ENCODE measurements around the gene HHAT. TPM values are rescaled to one million over a fixed set of nuclear protein-coding genes. Genes with fewer than 3 reads are reported as not detected.

Gene HHAT
- total and polyA plus RNA-seq, 2 of the 4 experiments (the other 2 are of a cell fraction): 1.7 to 2.5 TPM

DNA sequence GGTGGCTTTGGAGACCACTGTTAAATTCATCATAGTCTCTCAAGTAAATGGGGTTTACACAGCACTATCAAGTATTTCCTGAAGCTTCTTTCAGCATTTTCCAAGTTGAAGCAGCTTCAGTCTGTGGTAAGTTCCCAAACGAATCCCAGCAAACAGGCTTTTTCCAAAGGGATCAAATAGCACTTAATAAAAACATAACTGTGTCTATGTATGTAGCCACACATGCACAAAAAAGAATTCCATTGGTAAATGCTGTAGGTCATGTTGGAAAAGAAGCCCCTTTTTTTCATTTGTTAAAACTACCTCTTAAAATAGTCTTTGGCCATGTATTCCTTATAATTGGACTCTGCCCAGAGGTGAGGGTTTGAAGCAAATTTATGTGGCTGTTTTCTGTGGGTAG, 69.8 kb downstream of the HHAT start:
- POLR2A ChIA-PET (ENCODE audit: unreplicated experiment): no interaction called here
- H3K56ac ChIP-seq (ENCODE audit: extremely low read depth, insufficient read depth, low read length): no peak overlapping the region
- H3K9me1 ChIP-seq (ENCODE audit: insufficient read depth, low read length): no peaks in the 10 kb centered on the region
- CTCF ChIA-PET: no interaction called here
- no peak overlapping the region for H2BK120ac ChIP-seq (ENCODE audit: low read depth, low read length)
- H2AK9ac ChIP-seq (replicated peaks; ENCODE audit: low read depth, low read length, poor library complexity): no peak overlapping the region
- no TSS peak for BruUV-seq (replicated peaks)
- in situ Hi-C loops (cut with MboI; ENCODE audit: low sequenced_read_pairs): loop anchor here (5.0 kb wide), 1 partner anchor 36 kb away; no protein-coding TSS in a partner anchor
- H3K27ac ChIP-seq (ENCODE audit: insufficient read depth, low read length): no peak overlapping the region
- no peaks in the 10 kb centered on the region for H3K36me3 ChIP-seq (ENCODE audit: control insufficient read depth, insufficient read depth, low read length)
- no peak for DNase-seq
- H3K27me3 ChIP-seq (ENCODE audit: control insufficient read depth, insufficient read depth, low read length): no peaks in the 10 kb centered on the region
- no peak overlapping the region for H2AFZ ChIP-seq (replicated peaks; ENCODE audit: low read length, poor library complexity)
- WGBS, 2 experiments (ENCODE audit: extremely low coverage in 2 of 2, insufficient read length in 1 of 2): no CpG with 5 or more reads among the region's 1 CpG
- H2BK5ac ChIP-seq (ENCODE audit: low read depth, low read length, poor library complexity, severe bottlenecking): no peak overlapping the region
- H2AK5ac ChIP-seq (ENCODE audit: low read depth, low read length): no peak overlapping the region
- H3K79me1 ChIP-seq (ENCODE audit: low read depth in 1 of 2, low read length in 2 of 2): no peaks in the 10 kb centered on the region
- H3K23ac ChIP-seq (ENCODE audit: low read depth, low read length): no peak overlapping the region
- peaks cover 9% of the 10 kb centered on the region for H3K4me1 ChIP-seq (ENCODE audit: control insufficient read depth, insufficient read depth, low read length)
- no peak overlapping the region for H4K8ac ChIP-seq (ENCODE audit: low read depth in 2 of 2, low read length in 2 of 2)
- no peak overlapping the region for H4K5ac ChIP-seq (ENCODE audit: low read depth, low read length)
- no peaks in the 10 kb centered on the region for H3K9me3 ChIP-seq (ENCODE audit: control insufficient read depth, insufficient read depth, low read length)
- no peak overlapping the region for H3K4ac ChIP-seq (ENCODE audit: low read depth, low read length)
- H3K4me2 ChIP-seq (ENCODE audit: low read depth, low read length): no peak overlapping the region
- intact Hi-C loops (cut with micrococcal nuclease): no loop called here
- H2BK15ac ChIP-seq (ENCODE audit: low read depth, low read length): no peak overlapping the region
- no peak for ATAC-seq (ENCODE audit: low read depth)
- H3K9ac ChIP-seq (ENCODE audit: low read depth, low read length): no peak overlapping the region
- dilution Hi-C loops (cut with HindIII; ENCODE audit: low sequenced_read_pairs, unreplicated experiment): no loop called here
- no peak overlapping the region for H3K18ac ChIP-seq (ENCODE audit: low read depth, low read length)
- H3K4me3 ChIP-seq (ENCODE audit: insufficient read depth, low read depth, low read length): no peak overlapping the region
- peak overlapping the region; percentile 14; the same call in 1 of the 2 replicates for H2BK20ac ChIP-seq (ENCODE audit: low read depth, low read length)
- no peak for TF ChIP-seq SMC3 (IDR thresholded peaks at IDR 0.05; ENCODE audit: low read depth, low read length)
- TF ChIP-seq, protein P1, sequence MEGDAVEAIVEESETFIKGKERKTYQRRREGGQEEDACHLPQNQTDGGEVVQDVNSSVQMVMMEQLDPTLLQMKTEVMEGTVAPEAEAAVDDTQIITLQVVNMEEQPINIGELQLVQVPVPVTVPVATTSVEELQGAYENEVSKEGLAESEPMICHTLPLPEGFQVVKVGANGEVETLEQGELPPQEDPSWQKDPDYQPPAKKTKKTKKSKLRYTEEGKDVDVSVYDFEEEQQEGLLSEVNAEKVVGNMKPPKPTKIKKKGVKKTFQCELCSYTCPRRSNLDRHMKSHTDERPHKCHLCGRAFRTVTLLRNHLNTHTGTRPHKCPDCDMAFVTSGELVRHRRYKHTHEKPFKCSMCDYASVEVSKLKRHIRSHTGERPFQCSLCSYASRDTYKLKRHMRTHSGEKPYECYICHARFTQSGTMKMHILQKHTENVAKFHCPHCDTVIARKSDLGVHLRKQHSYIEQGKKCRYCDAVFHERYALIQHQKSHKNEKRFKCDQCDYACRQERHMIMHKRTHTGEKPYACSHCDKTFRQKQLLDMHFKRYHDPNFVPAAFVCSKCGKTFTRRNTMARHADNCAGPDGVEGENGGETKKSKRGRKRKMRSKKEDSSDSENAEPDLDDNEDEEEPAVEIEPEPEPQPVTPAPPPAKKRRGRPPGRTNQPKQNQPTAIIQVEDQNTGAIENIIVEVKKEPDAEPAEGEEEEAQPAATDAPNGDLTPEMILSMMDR (conservative IDR thresholded peaks at IDR 0.05; ENCODE audit: low read depth, low read length): no peak
- TF ChIP-seq, protein P2, sequence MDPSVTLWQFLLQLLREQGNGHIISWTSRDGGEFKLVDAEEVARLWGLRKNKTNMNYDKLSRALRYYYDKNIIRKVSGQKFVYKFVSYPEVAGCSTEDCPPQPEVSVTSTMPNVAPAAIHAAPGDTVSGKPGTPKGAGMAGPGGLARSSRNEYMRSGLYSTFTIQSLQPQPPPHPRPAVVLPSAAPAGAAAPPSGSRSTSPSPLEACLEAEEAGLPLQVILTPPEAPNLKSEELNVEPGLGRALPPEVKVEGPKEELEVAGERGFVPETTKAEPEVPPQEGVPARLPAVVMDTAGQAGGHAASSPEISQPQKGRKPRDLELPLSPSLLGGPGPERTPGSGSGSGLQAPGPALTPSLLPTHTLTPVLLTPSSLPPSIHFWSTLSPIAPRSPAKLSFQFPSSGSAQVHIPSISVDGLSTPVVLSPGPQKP (IDR thresholded peaks at IDR 0.05; ENCODE audit: borderline replicate concordance, low read depth, low read length): no peak
- TF ChIP-seq RCOR1 (IDR thresholded peaks at IDR 0.05; ENCODE audit: insufficient replicate concordance, low read length): no peak
- TF ChIP-seq FOS (IDR thresholded peaks at IDR 0.05; ENCODE audit: low read depth, low read length): no peak
- TF ChIP-seq CHD1 (IDR thresholded peaks at IDR 0.05; ENCODE audit: low read depth, low read length): no peak
- TF ChIP-seq MXI1 (IDR thresholded peaks at IDR 0.05; ENCODE audit: borderline replicate concordance, low read depth, low read length): no peak
- no peak for TF ChIP-seq MAFK (IDR thresholded peaks at IDR 0.05; ENCODE audit: low read depth, low read length)
- TF ChIP-seq MAZ (IDR thresholded peaks at IDR 0.05; ENCODE audit: borderline replicate concordance, low read depth, low read length): no peak
- TF ChIP-seq POLR2A (IDR thresholded peaks at IDR 0.05; ENCODE audit: low read depth, low read length): no peak
- TF ChIP-seq, protein P3, sequence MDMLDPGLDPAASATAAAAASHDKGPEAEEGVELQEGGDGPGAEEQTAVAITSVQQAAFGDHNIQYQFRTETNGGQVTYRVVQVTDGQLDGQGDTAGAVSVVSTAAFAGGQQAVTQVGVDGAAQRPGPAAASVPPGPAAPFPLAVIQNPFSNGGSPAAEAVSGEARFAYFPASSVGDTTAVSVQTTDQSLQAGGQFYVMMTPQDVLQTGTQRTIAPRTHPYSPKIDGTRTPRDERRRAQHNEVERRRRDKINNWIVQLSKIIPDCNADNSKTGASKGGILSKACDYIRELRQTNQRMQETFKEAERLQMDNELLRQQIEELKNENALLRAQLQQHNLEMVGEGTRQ (IDR thresholded peaks at IDR 0.05; ENCODE audit: low read depth, low read length): no peak
- H4K91ac ChIP-seq (ENCODE audit: insufficient read depth, low read depth, low read length): no peak overlapping the region
- no peaks in the 10 kb centered on the region for H4K20me1 ChIP-seq (ENCODE audit: insufficient read depth, low read length)
- H3K14ac ChIP-seq (replicated peaks; ENCODE audit: low read depth, low read length): peak overlapping the region; percentile 45; the same call in 1 of the 2 replicates
